ENCODE results near the gene RPP25L. TPM values are rescaled to one million over a fixed set of nuclear protein-coding genes. Genes with fewer than 3 reads are reported as not detected.

The RPP25L gene
- total and polyA plus RNA-seq, 9 of the 15 experiments (the other 6 are each of a cell fraction or from before 2014, with no cell fraction given): 16.3 to 43.7 (median 29.0) TPM

DNA sequence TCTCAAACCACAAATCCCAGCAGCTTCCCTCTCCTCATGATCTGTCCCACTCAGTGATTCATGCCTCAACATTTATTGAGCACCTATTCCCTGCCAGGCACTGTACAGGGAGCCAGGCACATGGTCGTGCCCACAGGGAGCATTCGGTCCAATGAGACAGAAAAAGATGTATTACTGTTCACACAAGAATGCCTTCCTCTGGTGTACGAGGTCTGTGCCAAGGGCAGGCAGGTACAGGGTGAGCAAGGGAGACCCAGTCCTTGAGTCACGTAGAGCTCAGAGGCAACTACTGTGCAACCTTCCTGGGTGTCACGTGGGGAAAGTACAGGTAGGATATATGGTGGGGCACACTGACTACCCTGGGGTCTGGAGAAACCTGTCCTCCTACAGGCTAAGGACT, 26.9 kb downstream of the RPP25L start (continued):
- TF ChIP-seq, protein P1, sequence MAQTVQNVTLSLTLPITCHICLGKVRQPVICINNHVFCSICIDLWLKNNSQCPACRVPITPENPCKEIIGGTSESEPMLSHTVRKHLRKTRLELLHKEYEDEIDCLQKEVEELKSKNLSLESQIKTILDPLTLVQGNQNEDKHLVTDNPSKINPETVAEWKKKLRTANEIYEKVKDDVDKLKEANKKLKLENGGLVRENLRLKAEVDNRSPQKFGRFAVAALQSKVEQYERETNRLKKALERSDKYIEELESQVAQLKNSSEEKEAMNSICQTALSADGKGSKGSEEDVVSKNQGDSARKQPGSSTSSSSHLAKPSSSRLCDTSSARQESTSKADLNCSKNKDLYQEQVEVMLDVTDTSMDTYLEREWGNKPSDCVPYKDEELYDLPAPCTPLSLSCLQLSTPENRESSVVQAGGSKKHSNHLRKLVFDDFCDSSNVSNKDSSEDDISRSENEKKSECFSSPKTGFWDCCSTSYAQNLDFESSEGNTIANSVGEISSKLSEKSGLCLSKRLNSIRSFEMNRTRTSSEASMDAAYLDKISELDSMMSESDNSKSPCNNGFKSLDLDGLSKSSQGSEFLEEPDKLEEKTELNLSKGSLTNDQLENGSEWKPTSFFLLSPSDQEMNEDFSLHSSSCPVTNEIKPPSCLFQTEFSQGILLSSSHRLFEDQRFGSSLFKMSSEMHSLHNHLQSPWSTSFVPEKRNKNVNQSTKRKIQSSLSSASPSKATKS (CRISPR knock-in tag; IDR thresholded peaks at IDR 0.05): no peak
- TF ChIP-seq, protein P2, sequence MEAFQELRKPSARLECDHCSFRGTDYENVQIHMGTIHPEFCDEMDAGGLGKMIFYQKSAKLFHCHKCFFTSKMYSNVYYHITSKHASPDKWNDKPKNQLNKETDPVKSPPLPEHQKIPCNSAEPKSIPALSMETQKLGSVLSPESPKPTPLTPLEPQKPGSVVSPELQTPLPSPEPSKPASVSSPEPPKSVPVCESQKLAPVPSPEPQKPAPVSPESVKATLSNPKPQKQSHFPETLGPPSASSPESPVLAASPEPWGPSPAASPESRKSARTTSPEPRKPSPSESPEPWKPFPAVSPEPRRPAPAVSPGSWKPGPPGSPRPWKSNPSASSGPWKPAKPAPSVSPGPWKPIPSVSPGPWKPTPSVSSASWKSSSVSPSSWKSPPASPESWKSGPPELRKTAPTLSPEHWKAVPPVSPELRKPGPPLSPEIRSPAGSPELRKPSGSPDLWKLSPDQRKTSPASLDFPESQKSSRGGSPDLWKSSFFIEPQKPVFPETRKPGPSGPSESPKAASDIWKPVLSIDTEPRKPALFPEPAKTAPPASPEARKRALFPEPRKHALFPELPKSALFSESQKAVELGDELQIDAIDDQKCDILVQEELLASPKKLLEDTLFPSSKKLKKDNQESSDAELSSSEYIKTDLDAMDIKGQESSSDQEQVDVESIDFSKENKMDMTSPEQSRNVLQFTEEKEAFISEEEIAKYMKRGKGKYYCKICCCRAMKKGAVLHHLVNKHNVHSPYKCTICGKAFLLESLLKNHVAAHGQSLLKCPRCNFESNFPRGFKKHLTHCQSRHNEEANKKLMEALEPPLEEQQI (IDR thresholded peaks at IDR 0.05): no peak
- no peak for TF ChIP-seq POLR2AphosphoS2 (IDR thresholded peaks at IDR 0.05; ENCODE audit: low read length)
- TF ChIP-seq, protein P3, sequence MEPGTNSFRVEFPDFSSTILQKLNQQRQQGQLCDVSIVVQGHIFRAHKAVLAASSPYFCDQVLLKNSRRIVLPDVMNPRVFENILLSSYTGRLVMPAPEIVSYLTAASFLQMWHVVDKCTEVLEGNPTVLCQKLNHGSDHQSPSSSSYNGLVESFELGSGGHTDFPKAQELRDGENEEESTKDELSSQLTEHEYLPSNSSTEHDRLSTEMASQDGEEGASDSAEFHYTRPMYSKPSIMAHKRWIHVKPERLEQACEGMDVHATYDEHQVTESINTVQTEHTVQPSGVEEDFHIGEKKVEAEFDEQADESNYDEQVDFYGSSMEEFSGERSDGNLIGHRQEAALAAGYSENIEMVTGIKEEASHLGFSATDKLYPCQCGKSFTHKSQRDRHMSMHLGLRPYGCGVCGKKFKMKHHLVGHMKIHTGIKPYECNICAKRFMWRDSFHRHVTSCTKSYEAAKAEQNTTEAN (CRISPR knock-in tag; IDR thresholded peaks at IDR 0.05): no peak
- TF ChIP-seq, protein P4, sequence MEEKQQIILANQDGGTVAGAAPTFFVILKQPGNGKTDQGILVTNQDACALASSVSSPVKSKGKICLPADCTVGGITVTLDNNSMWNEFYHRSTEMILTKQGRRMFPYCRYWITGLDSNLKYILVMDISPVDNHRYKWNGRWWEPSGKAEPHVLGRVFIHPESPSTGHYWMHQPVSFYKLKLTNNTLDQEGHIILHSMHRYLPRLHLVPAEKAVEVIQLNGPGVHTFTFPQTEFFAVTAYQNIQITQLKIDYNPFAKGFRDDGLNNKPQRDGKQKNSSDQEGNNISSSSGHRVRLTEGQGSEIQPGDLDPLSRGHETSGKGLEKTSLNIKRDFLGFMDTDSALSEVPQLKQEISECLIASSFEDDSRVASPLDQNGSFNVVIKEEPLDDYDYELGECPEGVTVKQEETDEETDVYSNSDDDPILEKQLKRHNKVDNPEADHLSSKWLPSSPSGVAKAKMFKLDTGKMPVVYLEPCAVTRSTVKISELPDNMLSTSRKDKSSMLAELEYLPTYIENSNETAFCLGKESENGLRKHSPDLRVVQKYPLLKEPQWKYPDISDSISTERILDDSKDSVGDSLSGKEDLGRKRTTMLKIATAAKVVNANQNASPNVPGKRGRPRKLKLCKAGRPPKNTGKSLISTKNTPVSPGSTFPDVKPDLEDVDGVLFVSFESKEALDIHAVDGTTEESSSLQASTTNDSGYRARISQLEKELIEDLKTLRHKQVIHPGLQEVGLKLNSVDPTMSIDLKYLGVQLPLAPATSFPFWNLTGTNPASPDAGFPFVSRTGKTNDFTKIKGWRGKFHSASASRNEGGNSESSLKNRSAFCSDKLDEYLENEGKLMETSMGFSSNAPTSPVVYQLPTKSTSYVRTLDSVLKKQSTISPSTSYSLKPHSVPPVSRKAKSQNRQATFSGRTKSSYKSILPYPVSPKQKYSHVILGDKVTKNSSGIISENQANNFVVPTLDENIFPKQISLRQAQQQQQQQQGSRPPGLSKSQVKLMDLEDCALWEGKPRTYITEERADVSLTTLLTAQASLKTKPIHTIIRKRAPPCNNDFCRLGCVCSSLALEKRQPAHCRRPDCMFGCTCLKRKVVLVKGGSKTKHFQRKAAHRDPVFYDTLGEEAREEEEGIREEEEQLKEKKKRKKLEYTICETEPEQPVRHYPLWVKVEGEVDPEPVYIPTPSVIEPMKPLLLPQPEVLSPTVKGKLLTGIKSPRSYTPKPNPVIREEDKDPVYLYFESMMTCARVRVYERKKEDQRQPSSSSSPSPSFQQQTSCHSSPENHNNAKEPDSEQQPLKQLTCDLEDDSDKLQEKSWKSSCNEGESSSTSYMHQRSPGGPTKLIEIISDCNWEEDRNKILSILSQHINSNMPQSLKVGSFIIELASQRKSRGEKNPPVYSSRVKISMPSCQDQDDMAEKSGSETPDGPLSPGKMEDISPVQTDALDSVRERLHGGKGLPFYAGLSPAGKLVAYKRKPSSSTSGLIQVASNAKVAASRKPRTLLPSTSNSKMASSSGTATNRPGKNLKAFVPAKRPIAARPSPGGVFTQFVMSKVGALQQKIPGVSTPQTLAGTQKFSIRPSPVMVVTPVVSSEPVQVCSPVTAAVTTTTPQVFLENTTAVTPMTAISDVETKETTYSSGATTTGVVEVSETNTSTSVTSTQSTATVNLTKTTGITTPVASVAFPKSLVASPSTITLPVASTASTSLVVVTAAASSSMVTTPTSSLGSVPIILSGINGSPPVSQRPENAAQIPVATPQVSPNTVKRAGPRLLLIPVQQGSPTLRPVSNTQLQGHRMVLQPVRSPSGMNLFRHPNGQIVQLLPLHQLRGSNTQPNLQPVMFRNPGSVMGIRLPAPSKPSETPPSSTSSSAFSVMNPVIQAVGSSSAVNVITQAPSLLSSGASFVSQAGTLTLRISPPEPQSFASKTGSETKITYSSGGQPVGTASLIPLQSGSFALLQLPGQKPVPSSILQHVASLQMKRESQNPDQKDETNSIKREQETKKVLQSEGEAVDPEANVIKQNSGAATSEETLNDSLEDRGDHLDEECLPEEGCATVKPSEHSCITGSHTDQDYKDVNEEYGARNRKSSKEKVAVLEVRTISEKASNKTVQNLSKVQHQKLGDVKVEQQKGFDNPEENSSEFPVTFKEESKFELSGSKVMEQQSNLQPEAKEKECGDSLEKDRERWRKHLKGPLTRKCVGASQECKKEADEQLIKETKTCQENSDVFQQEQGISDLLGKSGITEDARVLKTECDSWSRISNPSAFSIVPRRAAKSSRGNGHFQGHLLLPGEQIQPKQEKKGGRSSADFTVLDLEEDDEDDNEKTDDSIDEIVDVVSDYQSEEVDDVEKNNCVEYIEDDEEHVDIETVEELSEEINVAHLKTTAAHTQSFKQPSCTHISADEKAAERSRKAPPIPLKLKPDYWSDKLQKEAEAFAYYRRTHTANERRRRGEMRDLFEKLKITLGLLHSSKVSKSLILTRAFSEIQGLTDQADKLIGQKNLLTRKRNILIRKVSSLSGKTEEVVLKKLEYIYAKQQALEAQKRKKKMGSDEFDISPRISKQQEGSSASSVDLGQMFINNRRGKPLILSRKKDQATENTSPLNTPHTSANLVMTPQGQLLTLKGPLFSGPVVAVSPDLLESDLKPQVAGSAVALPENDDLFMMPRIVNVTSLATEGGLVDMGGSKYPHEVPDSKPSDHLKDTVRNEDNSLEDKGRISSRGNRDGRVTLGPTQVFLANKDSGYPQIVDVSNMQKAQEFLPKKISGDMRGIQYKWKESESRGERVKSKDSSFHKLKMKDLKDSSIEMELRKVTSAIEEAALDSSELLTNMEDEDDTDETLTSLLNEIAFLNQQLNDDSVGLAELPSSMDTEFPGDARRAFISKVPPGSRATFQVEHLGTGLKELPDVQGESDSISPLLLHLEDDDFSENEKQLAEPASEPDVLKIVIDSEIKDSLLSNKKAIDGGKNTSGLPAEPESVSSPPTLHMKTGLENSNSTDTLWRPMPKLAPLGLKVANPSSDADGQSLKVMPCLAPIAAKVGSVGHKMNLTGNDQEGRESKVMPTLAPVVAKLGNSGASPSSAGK (IDR thresholded peaks at IDR 0.05): no peak
- TF ChIP-seq, protein P5, sequence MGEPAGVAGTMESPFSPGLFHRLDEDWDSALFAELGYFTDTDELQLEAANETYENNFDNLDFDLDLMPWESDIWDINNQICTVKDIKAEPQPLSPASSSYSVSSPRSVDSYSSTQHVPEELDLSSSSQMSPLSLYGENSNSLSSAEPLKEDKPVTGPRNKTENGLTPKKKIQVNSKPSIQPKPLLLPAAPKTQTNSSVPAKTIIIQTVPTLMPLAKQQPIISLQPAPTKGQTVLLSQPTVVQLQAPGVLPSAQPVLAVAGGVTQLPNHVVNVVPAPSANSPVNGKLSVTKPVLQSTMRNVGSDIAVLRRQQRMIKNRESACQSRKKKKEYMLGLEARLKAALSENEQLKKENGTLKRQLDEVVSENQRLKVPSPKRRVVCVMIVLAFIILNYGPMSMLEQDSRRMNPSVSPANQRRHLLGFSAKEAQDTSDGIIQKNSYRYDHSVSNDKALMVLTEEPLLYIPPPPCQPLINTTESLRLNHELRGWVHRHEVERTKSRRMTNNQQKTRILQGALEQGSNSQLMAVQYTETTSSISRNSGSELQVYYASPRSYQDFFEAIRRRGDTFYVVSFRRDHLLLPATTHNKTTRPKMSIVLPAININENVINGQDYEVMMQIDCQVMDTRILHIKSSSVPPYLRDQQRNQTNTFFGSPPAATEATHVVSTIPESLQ (CRISPR knock-in tag; IDR thresholded peaks at IDR 0.05): no peak

Measured in K562 (cell line).